Measurements from ENCODE around the gene MYO7A.
"Not testable (repeated sequence)": the region's sequence is repeated elsewhere in the genome, so short reads cannot be mapped to it uniquely, and the experiment has no call there.

DNA sequence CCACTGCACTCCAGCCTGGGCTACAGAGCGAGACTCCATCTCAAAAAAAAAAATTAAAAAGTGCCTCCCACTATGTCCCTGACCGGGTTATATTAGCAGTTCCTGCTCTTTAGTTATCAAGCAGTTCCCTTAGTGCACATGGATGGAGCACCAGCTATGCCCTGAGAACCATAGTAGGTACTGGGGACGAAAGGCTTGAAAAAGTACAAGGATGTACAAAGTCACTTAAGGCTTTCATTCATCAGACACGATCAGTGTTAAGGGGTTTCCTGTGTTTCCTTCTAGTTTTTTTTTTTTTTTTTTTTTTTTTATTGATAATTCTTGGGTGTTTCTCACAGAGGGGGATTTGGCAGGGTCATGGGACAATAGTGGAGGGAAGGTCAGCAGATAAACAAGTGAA is 30.9 kb upstream of the MYO7A start:
- not testable (repeated sequence) for TF ChIP-seq POLR2A (IDR thresholded peaks at IDR 0.05)
- TF ChIP-seq, protein P1, sequence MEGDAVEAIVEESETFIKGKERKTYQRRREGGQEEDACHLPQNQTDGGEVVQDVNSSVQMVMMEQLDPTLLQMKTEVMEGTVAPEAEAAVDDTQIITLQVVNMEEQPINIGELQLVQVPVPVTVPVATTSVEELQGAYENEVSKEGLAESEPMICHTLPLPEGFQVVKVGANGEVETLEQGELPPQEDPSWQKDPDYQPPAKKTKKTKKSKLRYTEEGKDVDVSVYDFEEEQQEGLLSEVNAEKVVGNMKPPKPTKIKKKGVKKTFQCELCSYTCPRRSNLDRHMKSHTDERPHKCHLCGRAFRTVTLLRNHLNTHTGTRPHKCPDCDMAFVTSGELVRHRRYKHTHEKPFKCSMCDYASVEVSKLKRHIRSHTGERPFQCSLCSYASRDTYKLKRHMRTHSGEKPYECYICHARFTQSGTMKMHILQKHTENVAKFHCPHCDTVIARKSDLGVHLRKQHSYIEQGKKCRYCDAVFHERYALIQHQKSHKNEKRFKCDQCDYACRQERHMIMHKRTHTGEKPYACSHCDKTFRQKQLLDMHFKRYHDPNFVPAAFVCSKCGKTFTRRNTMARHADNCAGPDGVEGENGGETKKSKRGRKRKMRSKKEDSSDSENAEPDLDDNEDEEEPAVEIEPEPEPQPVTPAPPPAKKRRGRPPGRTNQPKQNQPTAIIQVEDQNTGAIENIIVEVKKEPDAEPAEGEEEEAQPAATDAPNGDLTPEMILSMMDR (IDR thresholded peaks at IDR 0.05) = not testable (repeated sequence)
